GM18505 (cell line): ENCODE results near the gene CCDC146.
A peak's percentile ranks its signal among the peaks of the same experiment; 100 is the strongest.
"Not testable (repeated sequence)": the region's sequence is repeated elsewhere in the genome, so short reads cannot be mapped to it uniquely, and the experiment has no call there.

ENCODE experiments used
- ATAC-seq: cut with Tn5 transposase; IDR thresholded peaks from one replicate; pipeline ENCODE4 v1.9.1; 2021; ENCODE audit not compliant: unreplicated experiment
- POLR2A ChIP-seq: IDR thresholded peaks from 4 replicates; pipeline ENCODE4 v1.6.1; 2011; ENCODE audit warnings: borderline replicate concordance; ENCODE audit not compliant: insufficient read depth, insufficient read length; ENCODE audit errors: extremely low read depth

Gene CCDC146

GRCh38 chr7:77138668-77139067 is 16.3 kb downstream of the CCDC146 start:
- not testable (repeated sequence) for ATAC-seq

- ATAC-seq = not testable (repeated sequence)
Observed at GRCh38 chr7:77140291-77140690, 17.9 kb downstream of the CCDC146 start.

- ATAC-seq = not testable (repeated sequence)
Observed at GRCh38 chr7:77152232-77152631, 29.8 kb downstream of the CCDC146 start.

GRCh38 chr7:77154917-77155464 is 32.6 kb downstream of the CCDC146 start:
- peak; percentile 53 for ATAC-seq

GRCh38 chr7:77155601-77156377 is 33.4 kb downstream of the CCDC146 start:
- ATAC-seq = not testable (repeated sequence)

- ATAC-seq = peak; percentile 82
Observed at GRCh38 chr7:77157034-77157433, 34.6 kb downstream of the CCDC146 start.

- TF ChIP-seq POLR2A = no peak
- peak; percentile 68 for ATAC-seq
Observed at GRCh38 chr7:77157446-77157845, 35.0 kb downstream of the CCDC146 start.

GRCh38 chr7:77171073-77171472 is 48.7 kb downstream of the CCDC146 start:
- not testable (repeated sequence) for ATAC-seq

GRCh38 chr7:77172437-77173172 is 50.2 kb downstream of the CCDC146 start:
- not testable (repeated sequence) for ATAC-seq

- ATAC-seq = not testable (repeated sequence)
Observed at GRCh38 chr7:77174418-77174817, 52.0 kb downstream of the CCDC146 start.

GRCh38 chr7:77175274-77175800 is 52.9 kb downstream of the CCDC146 start:
- ATAC-seq = not testable (repeated sequence)

- not testable (repeated sequence) for ATAC-seq
Observed at GRCh38 chr7:77177321-77177904, 55.0 kb downstream of the CCDC146 start.

- not testable (repeated sequence) for ATAC-seq
Observed at GRCh38 chr7:77178024-77178423, 55.6 kb downstream of the CCDC146 start.

- no peak for ATAC-seq
- TF ChIP-seq POLR2A = no peak
Observed at GRCh38 chr7:77181015-77181595, 58.7 kb downstream of the CCDC146 start.

- no peak for TF ChIP-seq POLR2A
- ATAC-seq = no peak
Observed at GRCh38 chr7:77181734-77182133, 59.3 kb downstream of the CCDC146 start.
